Heart right ventricle (tissue), 16 donors: Measurements from ENCODE around the gene GALNT12. TPM values are rescaled to one million over a fixed set of nuclear protein-coding genes. Genes with fewer than 3 reads are reported as not detected.

ENCODE experiments used
- ATAC-seq, 8 donors: fragments of 200-7000 bp; cut with Tn5 transposase; one replicate each; pipeline ENCODE4 v1.9.1; 2020; ENCODE audit warnings: mild to moderate bottlenecking in 8 of 8, moderate library complexity in 8 of 8, moderate number of reproducible peaks in 1 of 8
- DNase-seq, 2 donors: peaks; one replicate each; pipeline ENCODE4 v3.0.0-alpha.2; 2020
- H3K27ac ChIP-seq, 10 donors: fragments of 200-600 bp; sonication (generic) in 2 of 10; one replicate each; pipeline versions ENCODE4 v1.5.0 to v1.8.0; 2020 to 2022; ENCODE audit warnings: mild to moderate bottlenecking in 3 of 10
- H3K27me3 ChIP-seq, 7 donors: fragments of 200-600 bp; one replicate each; pipeline ENCODE4 v1.8.0; 2021 to 2022; ENCODE audit warnings: mild to moderate bottlenecking in 2 of 7
- H3K36me3 ChIP-seq, 9 donors: fragments of 200-600 bp; sonication (generic) in 1 of 9; one replicate each; pipeline versions ENCODE4 v1.5.0 to v1.8.0; 2020 to 2022; ENCODE audit warnings: mild to moderate bottlenecking in 2 of 9
- H3K4me1 ChIP-seq, 9 donors: fragments of 200-600 bp; sonication (generic) in 1 of 9; one replicate each; pipeline versions ENCODE4 v1.5.0 to v1.8.0; 2020 to 2022; ENCODE audit warnings: mild to moderate bottlenecking in 4 of 9
- H3K4me3 ChIP-seq, 10 donors: fragments of 200-600 bp; sonication (generic) in 2 of 10; one replicate each; pipeline versions ENCODE4 v1.5.0 to v1.8.0; 2020 to 2022; ENCODE audit warnings: mild to moderate bottlenecking in 7 of 10, moderate library complexity in 2 of 10
- H3K9me3 ChIP-seq, 11 donors: fragments of 200-600 bp in 10 of 11; sonication (generic) in 2 of 11; one replicate each; pipeline versions ENCODE4 v1.5.0 to v1.8.0; 2013 to 2022; ENCODE audit warnings: mild to moderate bottlenecking in 2 of 11, control low read depth in 1 of 11, moderate library complexity in 1 of 11
- CTCF ChIP-seq, 9 donors: fragments of 200-600 bp; sonication (generic) in 2 of 9; IDR thresholded peaks; one replicate each; pipeline versions ENCODE4 v1.5.0 to v1.8.0; 2021 to 2022; ENCODE audit warnings: antibody characterized with exemption in 9 of 9, mild to moderate bottlenecking in 5 of 9, moderate library complexity in 1 of 9
- WGBS, 2 donors: extraction: QIAGEN DNeasy Blood & Tissue Kit; methylation state at CpG; one replicate each; pipeline ENCODE4 v1.1.7; 2013; ENCODE audit warnings: inconsistent platforms in 1 of 2; 5-methylcytosine and 5-hydroxymethylcytosine counted together
- intact Hi-C, 10 donors: fragments of 100-400 bp; cut with DNase I; formaldehyde crosslinking; loops; one replicate each; pipeline versions ENCODE4 v1.11.1 to v1.14.2; 2022
- polyA plus RNA-seq, 2 donors: library from polyadenylated mRNA; stranded (reverse); fragments of 200-250 nt; gene quantifications; one replicate each; pipeline ENCODE4 v1.2.3, GENCODE V29; 2013
- total RNA-seq, 10 donors: library from RNA; stranded (reverse); fragmentation: NEBNext Ultra II Directional in 3 of 10; extraction: Animal tissue kit (Norgen Biotek cat#: 25700) in 3 of 10; gene quantifications; one replicate each; pipeline versions ENCODE4 v1.2.1 to v1.2.4, GENCODE V29; 2021 to 2023
- donor health status: Arrhythmogenic right ventricular cardiomyopathy.
- donor health status: ischemic (EF 13 %, LVEDD 7.1; RV severe dilation, severe dysfunction).
- donor health status: healthy with polysubstance abuse.
- donor health status: DM: no; HTN: yes; CAD: no.
- donor health status: DM: no; HTN: no; CAD: no.
- donor health status: ischemic (EF 25% LVEDD 6.9; RV normal size, moderate dysfunction).
- donor health status: ischemic (EF 25% LVEDD 5.7; RV mildly dilated, moderate dysfunction).
- donor health status: healthy.
- donor health status: DM: yes; HTN: yes; CAD: no.
- donor health status: Ischemic cardiomyopathy.
- donor health status: ischemic (EF 35%, LVEDD 5.7; RV mildly dilated, moderate dysfunction).
- donor health status: nonischemic (EF 11% LVEDD 7.7; RV severe dilation, severe dysfunction).
- donor health status: DM: yes; HTN: yes; CAD: no.
- donor health status: PGD.
- donor health status: ischemic (EF 29% LVEDD 5.4; RV normal size, mild dysfunction).
- donor health status: nonischemic (EF 23%, LVEDD 6.1; RV moderate dilation, normal function).

The GALNT12 gene
- total and polyA plus RNA-seq, 12 donors: 0.25 to 1.3 (median 0.53) TPM

DNA sequence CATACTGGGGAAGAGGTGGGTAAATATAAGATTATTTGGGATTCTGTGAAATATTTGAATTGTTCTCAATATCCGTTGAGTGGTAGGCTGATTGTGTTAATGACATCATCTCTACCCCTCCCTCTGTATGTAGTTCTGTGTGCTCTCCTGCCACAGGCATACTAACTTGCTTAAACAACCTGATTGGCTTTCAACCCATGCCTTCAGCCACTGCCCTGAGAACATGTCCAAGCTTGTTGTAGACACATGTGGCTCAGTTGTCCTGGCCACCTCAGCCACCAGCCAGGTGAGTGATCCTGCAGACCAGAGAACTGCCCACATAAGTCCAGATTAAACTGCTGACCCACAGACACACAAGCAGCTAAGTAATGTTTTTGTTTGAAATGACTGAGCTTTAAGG is 42.2 kb upstream of the GALNT12 start:
- no peak overlapping the region for H3K4me3 ChIP-seq
- WGBS, 2 donors: 97 to 100% methylated on average over 1 of the region's 1 CpG
- H3K4me1 ChIP-seq: no peaks in the 10 kb centered on the region
- no peaks in the 10 kb centered on the region for H3K27me3 ChIP-seq
- no peak overlapping the region for H3K27ac ChIP-seq
- peaks cover 0 to 15% (median 0%) of the 10 kb centered on the region in 11 donors for H3K9me3 ChIP-seq
- DNase-seq (no peak), ATAC-seq (no peak)
- peaks cover 0 to 58% (median 8%) of the 10 kb centered on the region in 9 donors for H3K36me3 ChIP-seq
- intact Hi-C loops: loop anchor here in 1 of 10 donors (10.0 kb wide), 1 partner anchor 60 kb away; the partner anchor contains the start of gene GABBR2
- no peak for TF ChIP-seq CTCF (IDR thresholded peaks at IDR 0.05)

GRCh38 chr9:98766586-98766985 is 40.9 kb upstream of the GALNT12 start:
- DNase-seq (no peak), ATAC-seq (no peak)
- intact Hi-C loops: loop anchor here in 1 of 10 donors (10.0 kb wide), 1 partner anchor 62 kb away; the partner anchor contains the start of gene GABBR2
- Histone ChIP-seq H3K36me3 (peaks cover 0 to 65% (median 8%) of the 10 kb centered on the region in 9 donors), H3K9me3 (peaks cover 0 to 15% (median 0%) of the 10 kb centered on the region in 11 donors), H3K4me3 (no peak overlapping the region), H3K4me1 (no peaks in the 10 kb centered on the region), H3K27ac (no peak overlapping the region), H3K27me3 (no peaks in the 10 kb centered on the region)
- TF ChIP-seq CTCF (IDR thresholded peaks at IDR 0.05): no peak
- 94 to 99% methylated on average over 2 of the region's 2 CpGs for WGBS, 2 donors

DNA sequence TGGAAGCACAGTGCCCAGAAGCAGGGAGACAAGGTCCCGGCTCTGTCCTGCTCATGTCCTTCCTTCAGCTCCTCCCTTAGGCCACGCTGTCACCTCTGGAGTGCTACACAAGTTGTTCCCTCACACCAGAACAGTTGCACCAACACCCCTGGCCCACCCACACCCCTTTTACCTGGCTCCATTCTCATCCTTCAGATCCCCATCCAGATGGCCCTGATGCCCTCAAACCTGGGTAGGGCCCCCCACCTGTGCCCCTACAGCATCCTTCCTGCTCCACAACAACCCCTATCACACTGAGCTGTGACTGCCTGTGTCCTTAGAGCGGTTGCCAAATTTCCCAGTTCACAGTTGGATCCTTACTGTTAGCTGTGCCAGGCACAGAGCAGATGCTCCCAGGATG is 40.3 kb upstream of the GALNT12 start:
- WGBS, 2 donors: 93 to 100% methylated on average over 3 of the region's 3 CpGs
- intact Hi-C loops: loop anchor here in 1 of 10 donors (10.0 kb wide), 1 partner anchor 62 kb away; the partner anchor contains the start of gene GABBR2
- TF ChIP-seq CTCF (IDR thresholded peaks at IDR 0.05): no peak

GRCh38 chr9:98767915-98768314 is 39.6 kb upstream of the GALNT12 start:
- H3K36me3 ChIP-seq: peaks cover 0 to 78% (median 10%) of the 10 kb centered on the region in 9 donors
- TF ChIP-seq CTCF (IDR thresholded peaks at IDR 0.05): no peak

More for the DNA sequence above, 40.3 kb upstream of the GALNT12 start:
- ATAC-seq (no peak), DNase-seq (no peak)
- Histone ChIP-seq H3K4me3 (no peak overlapping the region), H3K36me3 (peaks cover 0 to 71% (median 9%) of the 10 kb centered on the region in 9 donors), H3K9me3 (peaks cover 0 to 15% (median 0%) of the 10 kb centered on the region in 11 donors), H3K27ac (no peak overlapping the region), H3K27me3 (no peaks in the 10 kb centered on the region), H3K4me1 (no peaks in the 10 kb centered on the region)

More at GRCh38 chr9:98767915-98768314, 39.6 kb upstream of the GALNT12 start:
- ATAC-seq (no peak), DNase-seq (no peak)
- intact Hi-C loops: loop anchor here in 1 of 10 donors (10.0 kb wide), 1 partner anchor 63 kb away; the partner anchor contains the start of gene GABBR2
- Histone ChIP-seq H3K9me3 (peaks cover 0 to 15% (median 0%) of the 10 kb centered on the region in 11 donors), H3K4me1 (no peaks in the 10 kb centered on the region), H3K27ac (no peak overlapping the region), H3K4me3 (no peak overlapping the region), H3K27me3 (no peaks in the 10 kb centered on the region)
- WGBS, 2 donors: 96 to 97% methylated on average over 7 of the region's 7 CpGs
